ENCODE measurements around the gene FRK.

FRK gene

GRCh38 chr6:115882174-115882573 lies 178.5 kb downstream of the FRK start:
- no peak for DNase-seq

Data from activated CD4-positive, alpha-beta T cell treated with anti-CD3 and anti-CD28 coated beads, Interleukin-2, Interleukin-6, amounts not matched to agents 100 ng/mL and 50 ng/mL, durations not matched to agents 16 hours and 8 hours (primary cell).